ENCODE results near the gene PPP2R5D.

PPP2R5D gene

GRCh38 chr6:43061861-43062260, 77.5 kb downstream of the PPP2R5D start:
- Histone ChIP-seq H3K27me3 (ENCODE audit: insufficient read depth, poor library complexity, severe bottlenecking) (no peaks in the 10 kb centered on the region), H3K9me3 (ENCODE audit: severe bottlenecking) (no peaks in the 10 kb centered on the region), H3K27ac (ENCODE audit: poor library complexity, severe bottlenecking) (no peak overlapping the region), H3K4me1 (ENCODE audit: insufficient read depth, poor library complexity, severe bottlenecking) (no peaks in the 10 kb centered on the region), H3K4me3 (ENCODE audit: severe bottlenecking) (no peak overlapping the region), H3K36me3 (ENCODE audit: low read depth) (peaks cover 11% of the 10 kb centered on the region)
- ATAC-seq (ENCODE audit: low read depth) = no peak
- TF ChIP-seq CTCF (IDR thresholded peaks at IDR 0.05; ENCODE audit: poor library complexity, severe bottlenecking) = no peak
- no peak for DNase-seq (ENCODE audit: low spot score)
